ENCODE measurements around the gene LGI2.
"Not testable (repeated sequence)": the region's sequence is repeated elsewhere in the genome, so short reads cannot be mapped to it uniquely, and the experiment has no call there.

The LGI2 gene, protein sequence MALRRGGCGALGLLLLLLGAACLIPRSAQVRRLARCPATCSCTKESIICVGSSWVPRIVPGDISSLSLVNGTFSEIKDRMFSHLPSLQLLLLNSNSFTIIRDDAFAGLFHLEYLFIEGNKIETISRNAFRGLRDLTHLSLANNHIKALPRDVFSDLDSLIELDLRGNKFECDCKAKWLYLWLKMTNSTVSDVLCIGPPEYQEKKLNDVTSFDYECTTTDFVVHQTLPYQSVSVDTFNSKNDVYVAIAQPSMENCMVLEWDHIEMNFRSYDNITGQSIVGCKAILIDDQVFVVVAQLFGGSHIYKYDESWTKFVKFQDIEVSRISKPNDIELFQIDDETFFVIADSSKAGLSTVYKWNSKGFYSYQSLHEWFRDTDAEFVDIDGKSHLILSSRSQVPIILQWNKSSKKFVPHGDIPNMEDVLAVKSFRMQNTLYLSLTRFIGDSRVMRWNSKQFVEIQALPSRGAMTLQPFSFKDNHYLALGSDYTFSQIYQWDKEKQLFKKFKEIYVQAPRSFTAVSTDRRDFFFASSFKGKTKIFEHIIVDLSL

DNA sequence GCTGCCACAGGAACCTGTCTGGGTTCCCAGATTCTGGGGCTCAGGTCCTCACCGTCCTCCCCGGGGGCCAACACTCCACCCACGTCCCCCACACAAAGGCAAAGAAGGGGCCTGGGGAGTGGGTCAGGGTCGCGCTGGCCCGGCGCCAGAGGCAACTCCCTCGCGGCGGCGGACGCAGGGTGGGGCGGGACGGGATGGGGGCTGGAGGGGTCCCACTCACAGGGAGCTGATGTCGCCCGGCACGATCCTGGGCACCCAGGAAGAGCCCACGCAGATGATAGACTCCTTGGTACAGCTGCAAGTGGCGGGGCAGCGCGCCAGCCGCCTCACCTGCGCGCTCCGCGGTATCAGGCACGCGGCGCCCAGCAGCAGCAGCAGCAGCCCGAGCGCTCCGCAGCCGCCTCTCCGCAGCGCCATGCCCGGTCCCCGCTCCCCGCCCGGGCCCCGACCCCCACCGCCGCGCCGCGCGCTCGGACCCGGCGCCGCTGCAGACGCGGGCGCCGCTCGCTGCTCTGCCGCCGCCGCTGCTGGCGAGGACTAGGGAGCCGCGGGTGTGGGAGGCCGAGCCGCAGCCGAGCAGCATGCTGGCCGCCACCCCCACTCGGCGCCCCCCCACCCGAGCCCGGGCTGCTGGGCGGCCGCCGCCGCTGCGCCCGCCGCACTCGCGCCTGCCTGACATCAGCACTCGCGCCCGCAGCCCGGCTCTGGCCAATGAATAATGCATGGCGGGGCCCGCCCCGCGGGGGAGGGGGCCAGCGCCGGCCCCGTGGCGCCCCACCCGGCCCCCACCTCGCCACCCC lies at the start of gene LGI2:
Gene LGI2, minus strand, starts transcription at position 670 of the 800 bp plus-strand sequence. Its CDS starts 253 bp downstream, at position 417.
- no peak for DNase-seq
- Mint-ChIP-seq H3K4me3 (no peak within 1 kb of the TSS), H3K36me3 (ENCODE audit: low read depth) (no peaks in the 10 kb centered on the region), H3K9me3 (peaks cover 10% of the 10 kb centered on the region), H3K4me1 (peaks cover 3% of the 10 kb centered on the region), H3K27me3 (peaks cover 60% of the 10 kb centered on the region), H3K27ac (no peak within 1 kb of the TSS)
- peak; percentile 27 for ATAC-seq

DNA sequence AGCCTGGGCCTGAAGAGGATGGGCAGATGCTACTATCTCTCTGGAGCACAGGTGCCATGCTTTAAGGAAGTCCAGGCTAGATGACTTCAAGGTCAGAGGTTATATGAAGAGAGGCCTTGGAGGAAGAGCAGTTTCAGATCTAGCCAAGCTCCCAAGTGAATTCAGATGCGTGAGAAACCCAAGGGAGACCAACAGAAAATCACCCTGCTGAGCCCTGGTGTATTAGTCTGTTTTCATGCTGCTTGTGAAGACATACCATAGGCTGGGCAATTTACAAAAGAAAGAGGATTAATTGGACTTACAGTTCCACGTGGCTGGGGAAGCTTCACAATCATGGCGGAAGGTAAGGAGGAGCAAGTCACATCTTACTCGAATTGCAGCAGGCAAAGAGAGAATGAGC lies 47.8 kb upstream of the LGI2 start:
- H3K9me3 Mint-ChIP-seq = no peaks in the 10 kb centered on the region
- H3K4me1 Mint-ChIP-seq = no peaks in the 10 kb centered on the region
- no peak for DNase-seq
- no peak overlapping the region for H3K4me3 Mint-ChIP-seq
- ATAC-seq = no peak
- H3K27me3 Mint-ChIP-seq = peaks cover 13% of the 10 kb centered on the region
- no peaks in the 10 kb centered on the region for H3K36me3 Mint-ChIP-seq (ENCODE audit: low read depth)
- H3K27ac Mint-ChIP-seq = no peak overlapping the region

DNA sequence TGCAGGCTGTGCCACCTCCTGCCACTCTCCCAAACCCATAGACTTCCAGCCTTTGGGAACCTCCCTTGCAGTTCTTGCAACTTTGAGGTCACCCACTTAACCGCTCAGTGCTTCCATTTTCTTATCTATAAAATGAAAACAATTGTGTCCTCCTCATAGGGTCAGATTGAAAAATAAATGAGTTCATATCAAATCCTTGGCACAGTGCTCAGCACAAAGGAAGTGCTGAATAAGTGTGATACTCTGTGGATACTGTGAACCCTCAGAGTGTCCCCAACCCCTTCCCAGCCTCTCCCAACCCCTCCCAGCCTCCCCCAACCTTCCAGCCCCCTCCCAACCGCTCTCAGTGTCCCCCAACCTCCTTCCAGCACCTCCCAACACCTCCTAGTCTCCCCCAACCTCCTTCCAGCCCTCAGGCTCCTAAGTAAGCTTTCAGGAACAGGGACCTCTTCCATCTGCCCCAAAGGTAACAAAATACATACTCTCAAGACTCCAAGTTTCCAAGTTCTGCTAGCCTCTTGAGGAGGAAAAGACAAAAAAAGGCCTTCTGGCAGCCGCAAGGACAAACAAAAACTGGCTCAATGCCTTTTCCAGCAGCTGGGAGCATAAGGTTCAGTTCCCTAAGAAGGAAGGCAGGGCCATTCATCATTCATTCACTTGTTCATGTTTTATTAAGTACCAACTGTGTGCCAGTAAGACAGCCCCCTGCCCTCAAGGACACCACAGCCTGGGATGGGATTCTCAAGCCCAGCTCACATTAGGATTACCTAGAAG lies 46.1 kb upstream of the LGI2 start:
- Mint-ChIP-seq H3K9me3 (no peaks in the 10 kb centered on the region), H3K4me3 (no peak overlapping the region), H3K27me3 (peaks cover 11% of the 10 kb centered on the region), H3K27ac (no peak overlapping the region), H3K4me1 (no peaks in the 10 kb centered on the region), H3K36me3 (ENCODE audit: low read depth) (no peaks in the 10 kb centered on the region)
- ATAC-seq = no peak
- DNase-seq = no peak

DNA sequence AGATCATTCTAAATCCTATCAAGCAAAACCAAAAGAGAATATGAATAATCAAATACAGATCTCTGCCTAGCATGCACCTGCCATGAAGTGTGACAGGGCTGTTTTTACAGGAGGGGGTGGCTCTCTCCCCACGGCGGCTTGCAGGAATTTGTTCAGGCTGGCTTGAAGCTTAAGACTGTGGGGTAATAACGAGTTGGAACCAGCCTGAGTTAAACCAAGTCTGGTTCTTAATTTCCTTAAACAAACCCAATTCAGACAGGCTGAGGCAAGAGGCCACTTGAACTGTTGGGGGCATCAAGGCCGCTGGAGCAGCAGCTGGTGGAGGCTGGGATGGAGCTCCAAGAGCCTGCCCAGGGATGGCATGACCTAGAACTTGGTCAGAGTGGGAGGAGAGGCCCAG lies 45.1 kb upstream of the LGI2 start:
- H3K27me3 Mint-ChIP-seq = peaks cover 13% of the 10 kb centered on the region
- no peaks in the 10 kb centered on the region for H3K36me3 Mint-ChIP-seq (ENCODE audit: low read depth)
- no peak overlapping the region for H3K27ac Mint-ChIP-seq
- DNase-seq (no peak), ATAC-seq (no peak)
- H3K4me1 Mint-ChIP-seq = no peaks in the 10 kb centered on the region
- no peak overlapping the region for H3K4me3 Mint-ChIP-seq
- no peaks in the 10 kb centered on the region for H3K9me3 Mint-ChIP-seq

DNA sequence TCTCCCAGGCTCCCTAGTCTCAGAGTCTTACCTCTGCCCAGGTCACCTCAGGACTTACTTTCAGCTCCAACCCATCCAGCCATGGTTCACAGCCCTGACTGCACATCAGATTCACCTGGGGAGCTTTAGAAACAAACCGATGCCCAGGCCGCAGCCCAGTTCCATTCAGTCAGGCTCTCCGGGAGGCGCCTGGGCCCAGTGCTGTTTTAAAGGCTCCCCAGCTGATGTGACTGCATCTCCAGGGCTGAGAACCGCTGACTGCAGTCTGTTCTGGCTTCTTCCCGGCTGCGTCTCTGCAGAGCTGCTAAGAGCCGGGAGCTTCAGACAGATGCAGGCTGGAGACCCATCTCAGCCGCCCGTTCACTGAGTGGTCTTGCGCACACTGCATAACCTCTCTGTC lies 44.4 kb upstream of the LGI2 start:
- Mint-ChIP-seq H3K27me3 (peaks cover 13% of the 10 kb centered on the region), H3K4me3 (no peak overlapping the region), H3K27ac (no peak overlapping the region), H3K4me1 (no peaks in the 10 kb centered on the region), H3K36me3 (ENCODE audit: low read depth) (no peaks in the 10 kb centered on the region), H3K9me3 (no peaks in the 10 kb centered on the region)
- DNase-seq (no peak), ATAC-seq (no peak)

DNA sequence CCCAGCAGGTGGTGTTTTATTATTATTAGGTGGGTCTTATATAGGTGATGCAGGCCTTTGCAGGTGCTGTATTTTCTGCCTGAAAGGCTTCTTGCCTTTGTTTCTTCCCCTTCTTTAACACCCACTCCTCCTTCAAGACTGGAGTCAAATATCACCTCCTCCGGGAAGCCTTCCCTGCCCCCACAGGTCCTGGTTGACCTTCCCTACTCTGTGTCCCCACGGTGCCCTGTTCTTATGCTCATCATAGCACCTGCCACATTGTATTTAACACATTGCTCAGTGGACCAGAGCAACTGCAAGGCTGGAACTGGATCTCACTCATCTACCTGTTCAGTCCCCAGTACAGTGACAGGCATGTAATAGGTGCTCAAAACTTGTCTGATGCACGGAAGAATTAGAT lies 39.8 kb upstream of the LGI2 start:
- ATAC-seq (no peak), DNase-seq (no peak)
- Mint-ChIP-seq H3K27me3 (peaks cover 6% of the 10 kb centered on the region), H3K36me3 (ENCODE audit: low read depth) (no peaks in the 10 kb centered on the region), H3K4me1 (no peaks in the 10 kb centered on the region), H3K4me3 (no peak overlapping the region), H3K9me3 (no peaks in the 10 kb centered on the region), H3K27ac (no peak overlapping the region)

DNA sequence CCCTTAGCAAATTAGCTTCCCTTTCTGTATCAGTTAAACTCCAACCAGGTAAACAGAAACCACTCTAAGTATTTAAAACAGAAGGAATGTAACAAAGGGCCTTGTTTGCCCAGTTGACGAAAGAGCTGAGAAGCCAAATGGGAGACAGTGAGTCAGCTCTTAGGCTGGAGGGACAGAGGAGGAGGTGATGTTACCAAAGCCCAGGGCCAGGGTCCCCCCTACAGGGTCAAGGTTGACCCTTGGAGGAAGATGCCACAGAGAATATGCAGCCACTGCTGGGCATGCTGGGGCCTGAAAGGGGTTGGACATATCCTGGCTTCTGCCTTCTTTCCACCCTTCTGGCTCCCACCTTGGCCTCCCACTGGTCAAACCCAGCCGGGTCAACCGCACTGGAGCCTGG lies 38.3 kb upstream of the LGI2 start:
- H3K36me3 Mint-ChIP-seq (ENCODE audit: low read depth) = no peaks in the 10 kb centered on the region
- H3K9me3 Mint-ChIP-seq = no peaks in the 10 kb centered on the region
- no peak overlapping the region for H3K4me3 Mint-ChIP-seq
- no peak for ATAC-seq
- H3K27ac Mint-ChIP-seq = no peak overlapping the region
- H3K4me1 Mint-ChIP-seq = no peaks in the 10 kb centered on the region
- peaks cover 6% of the 10 kb centered on the region for H3K27me3 Mint-ChIP-seq
- DNase-seq = no peak

DNA sequence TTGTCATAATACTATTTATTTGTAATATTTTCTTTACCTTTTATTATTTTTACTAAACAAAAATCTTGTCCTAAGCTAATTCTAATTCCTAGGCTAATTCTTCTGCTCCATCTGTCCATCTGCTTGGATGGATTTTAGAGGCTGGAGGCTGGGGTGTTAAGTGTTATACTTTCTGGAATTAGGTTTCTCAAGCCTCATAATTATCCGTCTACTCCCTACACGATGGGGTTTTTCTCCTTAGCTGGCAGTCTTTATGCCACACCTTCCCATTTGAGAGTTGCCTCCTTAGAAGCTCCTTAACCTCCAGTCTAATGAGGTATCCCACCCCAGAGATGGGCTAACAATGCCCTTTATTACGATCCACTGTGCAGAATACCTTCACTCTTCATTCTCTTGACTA lies 37.6 kb upstream of the LGI2 start:
- H3K36me3 Mint-ChIP-seq (ENCODE audit: low read depth) = no peaks in the 10 kb centered on the region
- DNase-seq (no peak), ATAC-seq (no peak)
- H3K4me1 Mint-ChIP-seq = no peaks in the 10 kb centered on the region
- H3K4me3 Mint-ChIP-seq = no peak overlapping the region
- H3K27ac Mint-ChIP-seq = no peak overlapping the region
- H3K27me3 Mint-ChIP-seq = peaks cover 6% of the 10 kb centered on the region
- H3K9me3 Mint-ChIP-seq = no peaks in the 10 kb centered on the region

DNA sequence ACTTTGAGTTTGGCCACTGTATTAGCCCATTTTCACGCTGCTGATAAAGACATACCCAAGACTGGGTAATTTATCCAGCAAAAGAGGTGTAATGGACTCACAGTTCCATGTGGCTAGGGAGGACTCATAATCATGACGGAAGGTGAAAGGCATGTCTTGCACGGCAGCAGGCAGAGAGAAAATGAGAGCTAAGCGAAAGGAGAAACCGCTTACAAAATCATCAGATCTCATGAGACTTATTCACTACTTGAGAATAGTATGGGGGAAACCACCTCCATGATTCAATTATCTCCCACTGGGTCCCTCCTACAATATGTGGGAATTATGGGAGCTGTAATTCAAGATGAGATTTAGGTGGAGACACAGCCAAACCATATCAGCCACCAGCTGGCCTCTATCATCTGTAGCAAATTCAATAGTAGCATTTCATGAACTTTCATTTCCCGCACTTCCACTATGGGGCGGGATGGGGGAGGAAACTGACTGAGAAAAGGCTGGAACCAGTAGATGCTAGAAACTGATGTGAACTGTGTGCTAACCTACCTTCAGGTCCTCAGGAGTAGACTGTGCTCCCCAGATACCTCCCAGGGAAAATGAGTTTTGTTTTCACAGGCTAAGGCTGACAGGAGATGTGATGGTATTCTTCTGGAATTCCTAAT lies 35.3 kb upstream of the LGI2 start:
- Mint-ChIP-seq H3K27ac (no peak overlapping the region), H3K27me3 (peaks cover 8% of the 10 kb centered on the region), H3K4me3 (no peak overlapping the region), H3K4me1 (no peaks in the 10 kb centered on the region), H3K36me3 (ENCODE audit: low read depth) (no peaks in the 10 kb centered on the region), H3K9me3 (no peaks in the 10 kb centered on the region)
- ATAC-seq (no peak), DNase-seq (no peak)

DNA sequence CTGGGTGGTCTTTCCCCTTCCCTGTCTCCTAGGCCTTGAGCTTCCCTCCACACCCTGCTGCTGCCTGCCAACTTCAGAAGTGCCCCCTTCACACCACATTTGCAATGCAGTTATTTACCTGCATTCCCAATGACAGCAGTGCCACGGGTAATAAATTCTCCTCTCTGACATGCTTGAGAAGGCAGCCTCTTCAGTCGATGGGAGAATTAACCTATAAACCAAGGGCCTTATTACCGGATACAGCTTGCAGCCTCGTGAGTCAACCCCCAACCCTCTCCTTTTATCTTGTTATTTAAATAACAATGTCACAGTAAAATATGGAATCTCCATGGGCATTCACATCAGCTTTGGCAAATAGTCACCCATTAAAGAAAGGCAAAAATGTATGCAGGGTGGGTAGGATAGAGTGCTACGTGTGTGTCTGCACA lies 34.7 kb upstream of the LGI2 start:
- H3K4me1 Mint-ChIP-seq = no peaks in the 10 kb centered on the region
- H3K27ac Mint-ChIP-seq = no peak overlapping the region
- H3K4me3 Mint-ChIP-seq = no peak overlapping the region
- H3K9me3 Mint-ChIP-seq = no peaks in the 10 kb centered on the region
- H3K27me3 Mint-ChIP-seq = peaks cover 7% of the 10 kb centered on the region
- ATAC-seq (no peak), DNase-seq (no peak)
- H3K36me3 Mint-ChIP-seq (ENCODE audit: low read depth) = no peaks in the 10 kb centered on the region

DNA sequence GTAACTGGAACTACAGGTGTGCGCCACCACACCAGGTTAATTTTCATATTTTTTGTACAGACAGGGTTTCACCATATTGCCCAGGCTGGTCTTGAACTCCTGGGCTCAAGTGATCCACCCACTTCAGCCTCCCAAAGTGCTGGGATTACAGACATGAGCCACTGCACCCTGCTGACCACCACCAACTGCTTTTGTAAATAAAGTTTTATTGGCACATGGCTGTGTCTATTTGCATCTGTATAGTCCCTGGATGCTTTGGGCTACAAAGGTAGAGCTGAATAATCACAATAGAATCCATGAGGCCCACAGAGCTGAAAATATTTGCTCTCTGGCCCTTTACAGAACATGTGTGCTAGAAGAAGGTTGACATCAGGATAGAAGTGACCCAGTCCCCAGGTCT lies 33.7 kb upstream of the LGI2 start:
- not testable (repeated sequence) for DNase-seq; H3K36me3 Mint-ChIP-seq (ENCODE audit: low read depth); ATAC-seq; H3K9me3 Mint-ChIP-seq; H3K4me1 Mint-ChIP-seq; H3K27me3 Mint-ChIP-seq; H3K27ac Mint-ChIP-seq; H3K4me3 Mint-ChIP-seq

DNA sequence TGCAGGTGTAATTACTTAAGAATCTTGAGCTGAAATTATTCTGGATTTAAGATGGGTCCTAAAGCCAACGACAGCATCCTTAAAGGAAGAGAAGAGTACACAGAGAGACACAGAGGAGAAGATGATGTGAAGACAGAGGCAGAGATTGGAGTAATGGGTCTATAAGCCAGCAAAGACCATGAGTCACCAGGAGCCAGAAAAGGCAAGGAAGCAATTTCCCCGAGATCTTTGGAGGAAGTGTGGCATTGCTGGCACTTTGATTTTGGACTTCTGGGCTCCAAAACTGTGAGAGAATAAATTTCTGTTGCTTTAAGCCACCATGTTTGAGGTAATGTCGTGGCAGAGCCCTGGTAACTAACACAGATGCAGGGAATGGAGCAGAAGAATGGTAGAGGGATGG lies 32.4 kb upstream of the LGI2 start:
- peaks cover 9% of the 10 kb centered on the region for H3K27me3 Mint-ChIP-seq
- no peak overlapping the region for H3K4me3 Mint-ChIP-seq
- H3K36me3 Mint-ChIP-seq (ENCODE audit: low read depth) = no peaks in the 10 kb centered on the region
- ATAC-seq = no peak
- H3K4me1 Mint-ChIP-seq = no peaks in the 10 kb centered on the region
- no peak overlapping the region for H3K27ac Mint-ChIP-seq
- no peak for DNase-seq
- no peaks in the 10 kb centered on the region for H3K9me3 Mint-ChIP-seq

DNA sequence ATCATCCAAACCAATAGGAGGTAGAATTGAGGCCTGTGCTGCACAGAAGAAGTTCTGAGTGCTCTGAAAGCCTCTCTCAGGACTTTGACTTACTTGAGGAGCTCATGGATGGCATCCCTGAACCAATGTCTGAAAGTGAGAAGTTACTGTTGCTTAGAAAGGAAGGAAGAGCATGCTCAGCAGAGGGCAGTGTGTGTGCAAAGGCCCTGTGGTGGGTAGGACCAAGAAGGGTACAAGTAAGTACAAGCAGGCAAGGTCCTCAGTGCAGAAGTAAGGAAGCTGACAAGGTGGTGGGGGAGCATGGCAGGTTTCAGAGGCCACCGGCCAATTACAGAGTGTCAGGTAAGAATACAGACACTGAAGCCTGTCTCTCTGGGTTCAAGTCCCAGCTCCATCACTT lies 31.4 kb upstream of the LGI2 start:
- H3K27ac Mint-ChIP-seq = no peak overlapping the region
- H3K36me3 Mint-ChIP-seq (ENCODE audit: low read depth) = no peaks in the 10 kb centered on the region
- no peaks in the 10 kb centered on the region for H3K4me1 Mint-ChIP-seq
- peaks cover 6% of the 10 kb centered on the region for H3K27me3 Mint-ChIP-seq
- ATAC-seq = no peak
- no peaks in the 10 kb centered on the region for H3K9me3 Mint-ChIP-seq
- DNase-seq = no peak
- no peak overlapping the region for H3K4me3 Mint-ChIP-seq

DNA sequence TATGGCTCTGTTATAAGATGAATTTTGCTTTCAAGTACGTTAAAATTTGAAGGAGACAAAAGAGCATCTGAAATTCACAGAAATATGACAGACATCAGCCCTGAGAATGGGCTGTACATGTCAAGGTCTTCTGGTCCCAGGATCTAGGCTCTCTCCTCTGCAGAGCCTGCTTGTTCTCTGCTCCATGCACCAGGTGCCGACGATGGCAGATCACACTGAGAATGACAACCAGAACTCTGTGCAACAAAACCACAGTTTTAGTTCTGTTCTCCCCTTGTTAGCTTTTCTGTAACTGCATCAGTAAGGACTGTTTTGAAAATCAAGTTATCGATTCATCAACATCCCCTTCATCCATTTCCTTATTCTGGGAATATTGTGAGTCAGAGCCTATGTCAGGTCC lies 30.9 kb upstream of the LGI2 start:
- Mint-ChIP-seq H3K4me3 (no peak overlapping the region), H3K27ac (no peak overlapping the region), H3K4me1 (no peaks in the 10 kb centered on the region), H3K27me3 (peaks cover 5% of the 10 kb centered on the region), H3K36me3 (ENCODE audit: low read depth) (no peaks in the 10 kb centered on the region), H3K9me3 (no peaks in the 10 kb centered on the region)
- no peak for ATAC-seq
- DNase-seq = no peak
